ENCODE measurements around the gene CCDC9.
"Not testable (repeated sequence)": the region's sequence is repeated elsewhere in the genome, so short reads cannot be mapped to it uniquely, and the experiment has no call there.

The CCDC9 gene

DNA sequence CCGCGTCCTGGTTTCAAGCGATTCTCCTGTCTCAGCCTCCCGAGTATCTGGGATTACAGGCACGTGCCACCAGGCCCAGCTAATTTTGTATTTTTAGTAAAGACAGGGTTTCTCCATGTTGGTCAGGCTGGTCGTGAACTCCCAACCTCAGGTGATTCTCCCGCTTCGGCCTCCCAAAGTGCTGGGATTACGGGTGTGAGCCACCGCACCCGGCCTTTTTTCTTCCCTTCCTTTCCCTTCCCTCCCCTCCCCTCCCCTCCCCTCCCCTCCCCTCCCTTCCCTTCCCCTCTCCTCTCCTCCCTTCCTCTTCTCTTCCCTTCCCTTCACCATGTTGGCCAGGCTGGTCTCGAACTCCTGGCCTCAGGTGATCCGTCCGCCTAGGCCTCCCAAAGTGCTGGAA lies 44.5 kb downstream of the CCDC9 start:
- not testable (repeated sequence) for DNase-seq (ENCODE audit: low spot score)

DNA sequence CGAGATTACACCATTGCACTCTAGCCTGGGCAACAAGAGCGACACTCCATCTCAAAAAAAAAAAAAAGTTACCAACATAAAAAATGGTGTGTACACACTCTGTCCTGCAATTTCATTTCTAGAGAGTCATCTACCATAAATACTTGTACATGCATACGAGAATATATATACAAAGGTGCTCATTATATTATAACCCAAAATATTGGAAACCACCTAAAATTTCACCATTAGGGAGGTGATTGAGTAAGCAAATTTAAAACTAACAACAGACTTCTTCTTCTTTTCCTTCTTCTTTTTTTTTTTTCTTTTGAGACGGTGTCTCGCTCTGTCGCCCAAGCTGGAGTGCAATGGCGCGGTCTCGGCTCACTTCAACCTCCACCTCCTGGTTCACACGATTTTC lies 45.9 kb downstream of the CCDC9 start:
- no peak for DNase-seq (ENCODE audit: low spot score)

GRCh38 chr19:47303966-47304365 lies 47.6 kb downstream of the CCDC9 start:
- no peak for DNase-seq (ENCODE audit: low spot score)

DNA sequence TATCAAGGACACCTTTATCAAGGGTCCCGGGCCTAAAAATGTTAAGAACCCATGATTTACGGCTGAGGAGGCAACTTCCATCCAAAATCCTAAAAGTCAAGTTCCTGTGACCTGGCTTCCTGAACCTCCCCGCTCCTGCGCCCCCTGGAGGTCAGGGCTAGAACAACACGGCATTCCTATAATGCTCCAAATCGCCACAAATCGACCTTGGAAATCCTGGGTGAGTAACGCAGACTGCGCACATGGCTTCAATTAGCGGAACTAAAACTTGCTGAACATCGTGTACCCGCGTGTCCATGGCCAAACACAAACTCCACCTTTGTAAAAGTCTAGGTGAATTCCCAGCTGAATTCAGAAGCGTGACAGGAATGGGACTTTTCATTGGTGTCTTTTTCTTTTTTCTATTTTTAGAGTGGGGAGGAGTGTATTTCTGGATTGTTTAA lies 49.0 kb downstream of the CCDC9 start:
- DNase-seq (ENCODE audit: low spot score) = peak; percentile 54

DNA sequence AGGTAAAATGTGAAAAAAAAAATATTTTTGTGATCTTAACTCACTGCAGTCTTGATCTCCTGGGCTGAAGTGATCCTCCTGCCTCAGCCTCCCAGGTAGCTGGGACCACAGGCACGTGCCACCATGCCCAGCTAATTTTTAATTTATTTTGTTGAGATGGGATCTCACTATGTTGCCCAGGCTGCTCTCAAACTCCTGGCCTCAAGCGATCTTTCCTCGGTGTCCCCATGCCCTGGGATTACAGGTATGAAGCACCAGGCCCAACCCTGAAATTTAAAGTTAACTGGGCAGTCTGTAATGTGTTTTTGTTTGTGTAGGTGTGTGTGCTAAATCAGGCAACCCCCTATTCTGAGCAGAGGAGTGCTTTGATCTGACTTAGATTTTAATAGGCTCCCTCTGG lies 50.0 kb downstream of the CCDC9 start:
- DNase-seq (ENCODE audit: low spot score) = no peak

- no peak for DNase-seq (ENCODE audit: low spot score)
Measured at GRCh38 chr19:47309038-47309437, 52.7 kb downstream of the CCDC9 start.

DNA sequence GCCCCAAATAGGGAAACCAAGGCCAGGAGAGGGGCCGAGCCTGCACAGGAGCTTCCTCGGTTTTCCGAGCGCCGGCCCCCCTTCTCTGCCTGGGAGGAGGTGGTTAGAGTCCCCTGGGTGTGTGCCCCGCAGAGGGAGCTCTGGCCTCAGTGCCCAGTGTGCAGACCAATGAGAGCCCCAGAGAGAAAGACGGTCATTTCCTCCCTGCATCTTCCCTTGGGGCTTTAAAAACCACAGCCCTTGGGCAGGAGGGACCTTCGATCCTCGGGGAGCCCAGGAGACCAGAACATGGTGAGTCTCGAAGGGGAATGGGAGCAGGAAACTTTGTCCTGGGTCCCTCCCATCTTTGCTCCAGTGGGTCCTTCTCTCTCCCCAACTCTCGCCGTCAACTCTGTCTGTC lies 53.3 kb downstream of the CCDC9 start, which contains the start of gene C5AR1:
C5AR1 (plus strand) TSS at position 254 of the 400 bp plus-strand sequence; CDS start at position 289, 35 bp downstream.
- no peak for DNase-seq (ENCODE audit: low spot score)

- DNase-seq (ENCODE audit: low spot score) = no peak
Measured at GRCh38 chr19:47310323-47310722, 54.0 kb downstream of the CCDC9 start.

- DNase-seq (ENCODE audit: low spot score) = no peak
Measured at GRCh38 chr19:47310819-47311218, 54.5 kb downstream of the CCDC9 start.

DNA sequence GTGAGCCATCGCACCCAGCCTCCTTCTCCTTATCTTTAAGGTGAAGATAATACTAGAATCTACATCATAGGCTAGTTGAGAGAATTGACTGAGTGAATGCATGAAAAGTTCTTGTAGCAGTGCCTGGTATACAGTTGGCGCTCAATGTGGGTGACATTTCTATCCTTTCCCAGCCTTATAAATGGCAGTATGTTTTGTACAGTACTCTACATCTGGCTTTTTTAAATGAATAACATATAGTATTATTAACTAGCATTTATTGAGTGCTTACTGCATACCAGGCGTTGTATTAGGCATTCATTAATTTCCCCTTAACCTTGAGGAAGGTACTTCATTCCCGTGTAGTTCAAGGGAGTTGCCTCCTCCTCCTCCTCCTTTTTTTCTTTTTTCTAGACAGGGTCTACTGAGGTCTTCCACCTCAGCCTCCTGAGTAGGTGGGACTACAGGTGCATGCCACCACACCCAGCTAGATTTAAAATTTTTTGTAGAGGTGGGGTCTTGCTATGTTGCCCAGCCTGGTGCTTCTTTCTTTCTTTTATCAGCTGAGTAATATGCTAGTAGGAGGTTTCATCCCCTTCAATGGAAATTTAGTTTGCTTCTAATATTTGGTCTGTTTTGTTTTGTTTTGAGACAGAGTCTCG lies 56.2 kb downstream of the CCDC9 start:
- no peak for DNase-seq (ENCODE audit: low spot score)

- DNase-seq (ENCODE audit: low spot score) = no peak
Measured at GRCh38 chr19:47313754-47314295, 57.5 kb downstream of the CCDC9 start.

DNA sequence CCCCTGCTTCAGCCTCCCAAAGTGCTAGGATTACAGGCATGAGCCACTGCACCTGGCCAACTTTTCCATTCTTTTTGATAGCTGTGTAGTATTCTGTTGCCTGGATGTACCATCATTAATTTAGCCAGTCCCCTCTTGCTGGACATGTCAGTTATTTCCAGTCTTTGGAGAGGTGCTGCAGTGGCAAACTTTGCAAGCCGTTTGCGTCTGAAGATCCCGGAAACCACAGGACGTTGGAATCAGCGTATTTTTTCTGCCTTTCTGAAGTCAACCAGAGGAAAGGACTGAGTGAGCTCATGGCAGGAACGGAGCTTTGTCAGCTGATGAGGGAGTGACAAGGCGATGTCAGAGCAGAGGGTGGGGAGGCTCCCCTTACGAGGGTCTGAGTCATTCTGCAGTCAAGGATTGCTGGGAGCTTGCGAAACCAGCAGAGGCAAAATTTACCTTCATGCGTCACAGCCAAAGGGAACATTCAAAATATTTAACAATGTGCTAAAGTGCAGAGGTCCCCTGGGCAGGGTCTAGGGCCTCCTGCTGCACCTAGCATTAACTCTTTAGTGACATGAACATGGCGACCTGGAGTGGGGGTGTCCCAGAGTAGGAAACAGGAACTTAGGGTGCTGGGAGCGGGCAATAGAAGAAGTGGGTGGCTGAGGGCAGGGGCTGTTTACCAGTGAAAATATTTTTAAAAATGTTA lies 58.9 kb downstream of the CCDC9 start:
- no peak for DNase-seq (ENCODE audit: low spot score)

- no peak for DNase-seq (ENCODE audit: low spot score)
Measured at GRCh38 chr19:47316513-47316912, 60.2 kb downstream of the CCDC9 start.

GRCh38 chr19:47319923-47320871 lies 63.9 kb downstream of the CCDC9 start:
- DNase-seq (ENCODE audit: low spot score) = no peak
